HepG2 (cell line): Measurements from ENCODE around the gene CTDP1.

Experiments
- ATF3 ChIP-seq: sonication (generic); formaldehyde crosslinking; IDR thresholded peaks from 2 replicates; pipeline ENCODE4 v1.4.0; 2020; ENCODE audit warnings: missing genetic modification reagents
- CTCF ChIP-seq: sonication (generic); formaldehyde crosslinking; IDR thresholded peaks from 2 replicates; pipeline ENCODE4 v1.5.0; 2020; ENCODE audit warnings: mild to moderate bottlenecking, missing genetic modification reagents, moderate library complexity
- DNMT3B ChIP-seq: conservative IDR thresholded peaks from 2 replicates; pipeline ENCODE4 v1.6.1; 2016; ENCODE audit warnings: missing biosample characterization, control low read depth
- HMG20A ChIP-seq: IDR thresholded peaks from 2 replicates; pipeline ENCODE4 v1.6.1; 2016; ENCODE audit warnings: borderline replicate concordance
- KAT7 ChIP-seq: IDR thresholded peaks from 2 replicates; pipeline ENCODE4 v1.6.1; 2018; ENCODE audit warnings: borderline replicate concordance, missing compliant biosample characterization
- MED13 ChIP-seq: sonication (generic); formaldehyde crosslinking; IDR thresholded peaks from 2 replicates; pipeline ENCODE4 v1.5.0; 2020; ENCODE audit warnings: missing genetic modification reagents
- NBN ChIP-seq: fragments of 450-650 bp; conservative IDR thresholded peaks from 2 replicates; pipeline ENCODE4 v1.6.1; 2017
- POLR2AphosphoS2 ChIP-seq: IDR thresholded peaks from 2 replicates; pipeline ENCODE4 v1.6.1; 2011; ENCODE audit warnings: low read depth, low read length, improper control_type of control experiment
- PRDM15 ChIP-seq: sonication (generic); formaldehyde crosslinking; IDR thresholded peaks from 2 replicates; pipeline ENCODE4 v1.4.0; 2020; ENCODE audit warnings: missing genetic modification reagents
- SP2 ChIP-seq: sonication (generic); formaldehyde crosslinking; IDR thresholded peaks from 2 replicates; pipeline ENCODE4 v1.5.1; 2020; ENCODE audit warnings: mild to moderate bottlenecking, missing genetic modification reagents
- SUZ12 ChIP-seq: fragments of 150-350 bp; IDR thresholded peaks from 2 replicates; pipeline ENCODE4 v1.6.1; 2014; ENCODE audit warnings: low read depth, low read length
- ZNF317 ChIP-seq: sonication (generic); formaldehyde crosslinking; IDR thresholded peaks from 2 replicates; pipeline ENCODE4 v1.5.0; 2020; ENCODE audit warnings: mild to moderate bottlenecking, missing genetic modification reagents
- ZNF577 ChIP-seq: sonication (generic); formaldehyde crosslinking; IDR thresholded peaks from 2 replicates; pipeline ENCODE4 v1.4.0; 2020; ENCODE audit warnings: mild to moderate bottlenecking, low read depth, missing genetic modification reagents, borderline replicate concordance
- ZNF816 ChIP-seq: sonication (generic); formaldehyde crosslinking; IDR thresholded peaks from 2 replicates; pipeline ENCODE4 v1.8.0; 2022; ENCODE audit warnings: missing genetic modification reagents, mild to moderate bottlenecking, borderline replicate concordance

GRCh38 chr18:79684283-79684631 lies 4.7 kb downstream of the CTDP1 start:
- TF ChIP-seq CTCF (CRISPR knock-in tag), result no peak
- TF ChIP-seq PRDM15, result no peak
- no peak for TF ChIP-seq KAT7 (CRISPR knock-in tag)
- TF ChIP-seq ATF3, result no peak
- no peak for TF ChIP-seq POLR2AphosphoS2
- TF ChIP-seq ZNF577 (CRISPR knock-in tag), result no peak
- TF ChIP-seq ZNF816 (CRISPR knock-in tag), result no peak
- no peak for TF ChIP-seq HMG20A (CRISPR knock-in tag)
- no peak for TF ChIP-seq SP2 (CRISPR knock-in tag)
- TF ChIP-seq SUZ12, result no peak
- no peak for TF ChIP-seq ZNF317 (CRISPR knock-in tag)
- no peak for TF ChIP-seq MED13 (CRISPR knock-in tag)
- no peak for TF ChIP-seq DNMT3B (CRISPR knock-in tag)
- TF ChIP-seq NBN, result no peak
